H1 (cell line): ENCODE results near the gene MYOT. TPM values are rescaled to one million over a fixed set of nuclear protein-coding genes. Genes with fewer than 3 reads are reported as not detected.
A peak's percentile ranks its signal among the peaks of the same experiment; 100 is the strongest.

ENCODE experiments used
- CTCF ChIA-PET: fragments of 300-600 bp; sonication (Branson Sonifier 250); formaldehyde crosslinking; loops from one replicate; lab custom pipeline; 2021; ENCODE audit not compliant: partially characterized antibody; lab: Charles Lee
- POLR2A ChIA-PET: fragments of 300-600 bp; sonication (Branson Sonifier 250); formaldehyde crosslinking; loops from one replicate; lab custom pipeline; 2021; ENCODE audit warnings: inconsistent platforms; ENCODE audit not compliant: partially characterized antibody; lab: Charles Lee
- DNase-seq, 2 experiments: peaks; one replicate each; pipeline versions ENCODE4 v3.0.0 to v3.0.0-alpha.2; 2010 to 2022; ENCODE audit warnings: low spot score in 2 of 2, low read depth in 1 of 2, mixed read lengths in 1 of 2
- FAIRE-seq: peaks from 2 replicates; lab custom pipeline; 2011; peaks lifted over from hg19 to GRCh38; lab: Jason Lieb, UNC
- H2AFZ ChIP-seq: 2 replicates; pipeline ENCODE4 v1.8.1; 2012; ENCODE audit warnings: low read length, inconsistent platforms
- H2AK5ac ChIP-seq: 2 replicates; pipeline ENCODE4 v1.6.1; 2013; ENCODE audit warnings: low read depth, low read length
- H2BK120ac ChIP-seq: replicated peaks from 2 replicates; pipeline ENCODE3; 2013; ENCODE audit warnings: low read depth, low read length, inconsistent platforms
- H2BK12ac ChIP-seq: 2 replicates; pipeline ENCODE4 v1.6.1; 2013; ENCODE audit warnings: low read depth, low read length
- H2BK15ac ChIP-seq: 2 replicates; pipeline ENCODE4 v1.6.1; 2013; ENCODE audit warnings: low read length
- H2BK20ac ChIP-seq: 2 replicates; pipeline ENCODE4 v1.6.1; 2013; ENCODE audit warnings: low read length
- H2BK5ac ChIP-seq: 2 replicates; pipeline ENCODE4 v1.6.1; 2013; ENCODE audit warnings: low read depth, low read length
- H3K14ac ChIP-seq: 2 replicates; pipeline ENCODE4 v1.6.1; 2013; ENCODE audit warnings: inconsistent platforms; ENCODE audit not compliant: insufficient read length
- H3K18ac ChIP-seq: 2 replicates; pipeline ENCODE4 v1.6.1; 2013; ENCODE audit warnings: low read length; ENCODE audit errors: extremely low read depth
- H3K23ac ChIP-seq: 2 replicates; pipeline ENCODE4 v1.6.1; 2013; ENCODE audit warnings: inconsistent platforms; ENCODE audit not compliant: insufficient read length
- H3K23me2 ChIP-seq: 2 replicates; pipeline ENCODE4 v1.6.1; 2013; ENCODE audit warnings: low read depth, low read length
- H3K27ac ChIP-seq: 2 replicates; pipeline ENCODE4 v1.6.1; 2011; ENCODE audit warnings: low read depth, low read length, inconsistent platforms
- H3K27me3 ChIP-seq, 4 experiments: replicated peaks in 1 of 4; 1 replicate in 1 of 4; 2 replicates in 3 of 4; pipeline versions ENCODE4 v1.6.1 to v1.8.1; 2011 to 2013; ENCODE audit warnings: low read length in 3 of 4, mild to moderate bottlenecking in 3 of 4, inconsistent platforms in 2 of 4, mixed read lengths in 2 of 4, moderate library complexity in 1 of 4; ENCODE audit not compliant: control insufficient read depth in 3 of 4, insufficient read depth in 3 of 4; ENCODE audit errors: extremely low read depth in 1 of 4
- H3K36me3 ChIP-seq, 4 experiments: 2 replicates each; pipeline versions ENCODE4 v1.6.1 to v1.8.1; 2011 to 2013; ENCODE audit warnings: mild to moderate bottlenecking in 4 of 4, low read length in 3 of 4, moderate library complexity in 2 of 4, control low read depth in 1 of 4, inconsistent platforms in 1 of 4; ENCODE audit not compliant: insufficient read depth in 4 of 4, control insufficient read depth in 2 of 4
- H3K4ac ChIP-seq: replicated peaks from 2 replicates; pipeline ENCODE3; 2013; ENCODE audit warnings: low read length, low read depth, mixed read lengths, inconsistent platforms; ENCODE audit not compliant: insufficient read length
- H3K4me1 ChIP-seq, 4 experiments: replicated peaks in 1 of 4; 1 replicate in 1 of 4; 2 replicates in 3 of 4; pipeline versions ENCODE4 v1.6.1 to v1.8.1; 2011 to 2013; ENCODE audit warnings: low read length in 3 of 4, inconsistent platforms in 2 of 4, mixed read lengths in 1 of 4; ENCODE audit not compliant: insufficient read depth in 4 of 4, control insufficient read depth in 3 of 4
- H3K4me2 ChIP-seq, 2 experiments: 2 replicates each; pipeline versions ENCODE4 v1.6.1 to v1.8.1; 2011 to 2013; ENCODE audit warnings: low read depth in 2 of 2, low read length in 2 of 2, control low read depth in 1 of 2, inconsistent platforms in 1 of 2, mild to moderate bottlenecking in 1 of 2; ENCODE audit not compliant: insufficient read depth in 1 of 2
- H3K4me3 ChIP-seq, 4 experiments: fragments of 200-600, 300-600 bp in 1 of 4; sonication (generic), shearing (Covaris generic), sonication (Bioruptor Twin) in 1 of 4; 2 replicates each; pipeline versions ENCODE4 v1.5.1 to v1.8.1; 2011 to 2016; ENCODE audit warnings: low read length in 4 of 4, low read depth in 3 of 4, control low read depth in 2 of 4, inconsistent platforms in 2 of 4, mild to moderate bottlenecking in 2 of 4, mixed read lengths in 1 of 4, moderate library complexity in 1 of 4; ENCODE audit not compliant: insufficient read depth in 2 of 4; ENCODE audit errors: extremely low read depth in 1 of 4
- H3K56ac ChIP-seq: replicated peaks from 2 replicates; pipeline ENCODE3; 2013; ENCODE audit warnings: low read depth, mild to moderate bottlenecking, mixed read lengths, low read length, inconsistent platforms; ENCODE audit not compliant: insufficient read length
- H3K79me1 ChIP-seq: 2 replicates; pipeline ENCODE4 v1.6.1; 2013; ENCODE audit warnings: low read depth, low read length, control low read depth
- H3K79me2 ChIP-seq, 2 experiments: 2 replicates each; pipeline versions ENCODE4 v1.6.1 to v1.8.1; 2012 to 2013; ENCODE audit warnings: low read length in 2 of 2, mild to moderate bottlenecking in 2 of 2, inconsistent platforms in 1 of 2; ENCODE audit not compliant: insufficient read depth in 2 of 2, control insufficient read depth in 1 of 2
- H3K9ac ChIP-seq, 4 experiments: replicated peaks in 1 of 4; 1 replicate in 1 of 4; 2 replicates in 3 of 4; pipeline versions ENCODE4 v1.6.1 to v1.8.1; 2011 to 2013; ENCODE audit warnings: low read depth in 3 of 4, low read length in 3 of 4, control low read depth in 2 of 4, mild to moderate bottlenecking in 2 of 4, moderate library complexity in 2 of 4, inconsistent platforms in 1 of 4; ENCODE audit errors: extremely low read depth in 1 of 4
- H3K9me3 ChIP-seq, 2 experiments: 2 replicates each; pipeline versions ENCODE4 v1.6.1 to v1.8.1; 2012 to 2013; ENCODE audit warnings: mild to moderate bottlenecking in 2 of 2, moderate library complexity in 2 of 2, control low read depth in 1 of 2, inconsistent platforms in 1 of 2, low read depth in 1 of 2, low read length in 1 of 2, mixed read lengths in 1 of 2; ENCODE audit not compliant: insufficient read depth in 2 of 2
- H4K20me1 ChIP-seq, 2 experiments: replicated peaks in 1 of 2; 2 replicates each; pipeline versions ENCODE3 to v1.8.1; 2011 to 2013; ENCODE audit warnings: inconsistent platforms in 2 of 2, low read length in 2 of 2, mild to moderate bottlenecking in 1 of 2; ENCODE audit not compliant: insufficient read depth in 2 of 2, control insufficient read depth in 1 of 2
- H4K5ac ChIP-seq: 2 replicates; pipeline ENCODE4 v1.6.1; 2013; ENCODE audit warnings: low read length, low read depth, mixed read lengths, inconsistent platforms; ENCODE audit not compliant: insufficient read length
- H4K8ac ChIP-seq: 2 replicates; pipeline ENCODE4 v1.8.0; 2013; ENCODE audit warnings: mild to moderate bottlenecking, moderate library complexity, low read length, inconsistent platforms; ENCODE audit not compliant: insufficient read depth; ENCODE audit errors: extremely low read depth
- H4K91ac ChIP-seq: replicated peaks from 2 replicates; pipeline ENCODE3; 2013; ENCODE audit warnings: low read length, mixed read lengths, inconsistent platforms; ENCODE audit not compliant: insufficient read length
- BCL11A ChIP-seq, 2 experiments: IDR thresholded peaks; one replicate each; pipeline ENCODE4 v1.6.1; 2011; ENCODE audit warnings: low read depth in 2 of 2, low read length in 2 of 2, mild to moderate bottlenecking in 2 of 2
- CEBPB ChIP-seq: IDR thresholded peaks from 2 replicates; pipeline ENCODE4 v1.6.1; 2012; ENCODE audit warnings: low read depth, low read length
- JUN ChIP-seq: IDR thresholded peaks from 2 replicates; pipeline ENCODE4 v1.6.1; 2011; ENCODE audit warnings: low read depth, mild to moderate bottlenecking, improper control_type of control experiment, low read length
- SP4 ChIP-seq: IDR thresholded peaks from 2 replicates; pipeline ENCODE4 v1.6.1; 2012; ENCODE audit warnings: low read length, inconsistent platforms
- SRF ChIP-seq: IDR thresholded peaks from 2 replicates; pipeline ENCODE4 v1.6.1; 2011; ENCODE audit warnings: mild to moderate bottlenecking, low read depth, low read length, moderate library complexity
- WGBS, 2 experiments: shearing (Covaris generic) in 1 of 2; methylation state at CpG; one replicate each; pipeline versions ENCODE4 v1.1.6 to v1.1.7; 2013 to 2015; ENCODE audit warnings: low lambda C conversion rate in 2 of 2, mixed read lengths in 2 of 2, inconsistent platforms in 1 of 2, low coverage in 1 of 2, missing lambda C conversion rate in 1 of 2; ENCODE audit not compliant: insufficient replicate concordance in 2 of 2, insufficient coverage in 1 of 2, insufficient read length in 1 of 2; ENCODE audit errors: extremely low coverage in 1 of 2, missing lambda C conversion rate in 1 of 2; 5-methylcytosine and 5-hydroxymethylcytosine counted together
- polyA plus RNA-seq, 7 experiments: library from polyadenylated mRNA; depleted of rRNA in 3 of 7; stranded (reverse) in 5 of 7; unstranded in 2 of 7; fragments of >200 nt in 5 of 7; fragments of 200-250 nt in 2 of 7; gene quantifications; 1 replicate in 5 of 7; 2 replicates in 1 of 7; 4 replicates in 1 of 7; pipeline versions ENCODE4 v1.2.1 to v1.2.3, GENCODE V29; 2011 to 2013; ENCODE audit warnings: missing spikeins in 2 of 7, mixed read lengths in 2 of 7
- total RNA-seq: library from RNA; stranded (reverse); fragmentation: NEBNext Ultra II Directional; extraction: Animal tissue kit (Norgen Biotek cat#: 25700); gene quantifications from 2 replicates; pipeline ENCODE4 v1.2.1, GENCODE V29; 2021

MYOT gene
- total and polyA plus RNA-seq, 2 of the 8 experiments (the other 6 are each of a cell fraction or from before 2014, with no cell fraction given): not detected

DNA sequence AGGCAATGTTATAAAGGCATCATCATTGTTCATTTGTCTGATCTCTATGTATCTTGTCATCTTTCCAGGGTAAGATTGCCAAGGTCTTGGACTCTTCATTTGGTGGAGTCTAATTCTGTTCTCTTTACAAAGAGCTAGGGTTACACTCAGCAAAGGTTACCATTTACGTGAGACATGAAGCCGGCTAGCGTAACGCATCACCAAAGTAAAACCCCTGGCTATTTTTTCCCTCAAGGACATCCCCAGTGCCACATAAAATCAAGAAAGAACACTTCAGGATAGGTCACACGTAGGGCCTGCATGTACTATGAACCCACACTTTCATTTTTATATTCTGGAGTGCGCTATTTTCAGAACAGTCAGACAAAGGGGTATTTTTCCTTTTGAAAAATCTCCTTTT lies 20.0 kb upstream of the MYOT start:
- CTCF ChIA-PET: interaction anchor here (0.6 kb wide), 1 partner anchor 181 kb away, joined by 3 read pairs; no protein-coding TSS in a partner anchor
- TF ChIP-seq SRF (no peak), CEBPB (no peak), JUN (no peak), SP4 (no peak), BCL11A (IDR thresholded peaks at IDR 0.05; ENCODE audit: low read depth in 2 of 2, low read length in 2 of 2) (no peak)

More for the DNA sequence above, 20.0 kb upstream of the MYOT start:
- Histone ChIP-seq H3K79me1 (no peaks in the 10 kb centered on the region), H3K18ac (no peak overlapping the region), H4K8ac (no peak overlapping the region), H2BK120ac (no peak overlapping the region), H3K4me3 (no peak overlapping the region), H3K36me3 (no peaks in the 10 kb centered on the region), H2BK12ac (no peak overlapping the region), H4K20me1 (no peaks in the 10 kb centered on the region), H2BK15ac (no peak overlapping the region), H2BK20ac (no peak overlapping the region), H3K14ac (no peak overlapping the region), H3K27me3 (no peaks in the 10 kb centered on the region), H3K4me1 (no peaks in the 10 kb centered on the region), H2AK5ac (no peak overlapping the region), H3K23me2 (no peaks in the 10 kb centered on the region), H3K9me3 (no peaks in the 10 kb centered on the region), H3K79me2 (no peaks in the 10 kb centered on the region), H2AFZ (peak overlapping the region; percentile 47; the same call in 1 of the 2 replicates), H3K4ac (no peak overlapping the region), H3K4me2 (no peak overlapping the region), H3K23ac (no peak overlapping the region), H4K91ac (no peak overlapping the region), H2BK5ac (no peak overlapping the region), H4K5ac (no peak overlapping the region), H3K56ac (no peak overlapping the region), H3K9ac (no peak overlapping the region), H3K27ac (no peak overlapping the region)
- POLR2A ChIA-PET: no interaction called here
- DNase-seq: no peak
- FAIRE-seq: no peak
- 91% methylated on average over 6 of the region's 6 CpGs; no CpG with 5 or more reads in 1 of the 2 experiments for WGBS, 2 experiments
